Activated CD4-positive, alpha-beta T cell treated with anti-CD3 and anti-CD28 coated beads for 24 hours (primary cell): Measurements from ENCODE around the gene LPIN3.

Experiments used
- DNase-seq, 2 donors: peaks; one replicate each; pipeline ENCODE4 v3.0.0-alpha.2; 2020; ENCODE audit warnings: low read depth in 2 of 2

The LPIN3 gene

GRCh38 chr20:41320976-41321375, 19.6 kb upstream of the LPIN3 start:
- no peak for DNase-seq

GRCh38 chr20:41327178-41327577, 13.4 kb upstream of the LPIN3 start:
- DNase-seq: no peak

- DNase-seq: peak; percentile 29 to 39
Observed at GRCh38 chr20:41329435-41330342, 10.9 kb upstream of the LPIN3 start.

GRCh38 chr20:41330343-41330720, 10.3 kb upstream of the LPIN3 start:
- DNase-seq: no peak

- no peak for DNase-seq
Observed at GRCh38 chr20:41330941-41331340, 9.7 kb upstream of the LPIN3 start.

- no peak for DNase-seq
Observed at GRCh38 chr20:41331731-41332130, 8.9 kb upstream of the LPIN3 start.

GRCh38 chr20:41334036-41334435, 6.6 kb upstream of the LPIN3 start:
- DNase-seq: no peak

- DNase-seq: no peak
Observed at GRCh38 chr20:41334443-41335421, 5.9 kb upstream of the LPIN3 start.

- DNase-seq: no peak
Observed at GRCh38 chr20:41335591-41335990, 5.0 kb upstream of the LPIN3 start.

- no peak for DNase-seq
Observed at GRCh38 chr20:41336711-41337492, 3.7 kb upstream of the LPIN3 start.

- DNase-seq: peak; percentile 80 to 85
Observed at GRCh38 chr20:41339957-41340326, 679 bp upstream of the LPIN3 start.

GRCh38 chr20:41342474-41343464, 2.1 kb downstream of the LPIN3 start:
- DNase-seq: no peak

GRCh38 chr20:41344477-41344876, 3.9 kb downstream of the LPIN3 start:
- DNase-seq: no peak

- DNase-seq: no peak
Observed at GRCh38 chr20:41344938-41345728, 4.5 kb downstream of the LPIN3 start.

- DNase-seq: no peak
Observed at GRCh38 chr20:41345729-41346067, 5.1 kb downstream of the LPIN3 start.

GRCh38 chr20:41347523-41348429, 7.2 kb downstream of the LPIN3 start:
- no peak for DNase-seq

- no peak for DNase-seq
Observed at GRCh38 chr20:41348430-41349172, 8.0 kb downstream of the LPIN3 start.

- DNase-seq: no peak
Observed at GRCh38 chr20:41349266-41349665, 8.6 kb downstream of the LPIN3 start.
